ENCODE data around the gene GP2. TPM values are rescaled to one million over a fixed set of nuclear protein-coding genes. Genes with fewer than 3 reads are reported as not detected.

The GP2 gene
- total RNA-seq, 1 donor from 2014 or later = not detected

DNA sequence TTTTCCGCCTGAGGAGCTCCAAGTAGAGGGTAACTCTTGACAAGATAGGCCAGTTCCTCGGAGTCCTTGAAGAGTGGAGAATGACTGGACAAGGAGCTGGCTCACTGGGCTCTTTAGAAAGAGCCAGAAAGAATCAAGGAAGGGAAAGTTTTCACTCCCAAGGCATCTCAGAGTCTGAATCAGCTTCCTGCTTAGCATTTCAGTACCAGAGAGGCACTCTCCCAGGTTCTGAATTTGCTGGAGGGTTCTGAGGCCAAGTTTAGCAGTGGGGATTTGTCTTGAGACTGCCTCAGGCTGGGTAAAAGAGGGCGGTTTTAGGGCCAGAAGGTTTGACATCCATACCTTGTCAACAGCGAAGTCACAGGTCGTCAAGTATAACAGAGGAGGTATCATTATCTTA lies 25.5 kb downstream of the GP2 start:
- Mint-ChIP-seq H3K27ac (no peak overlapping the region), H3K4me3 (no peak overlapping the region), H3K27me3 (peaks cover 3% of the 10 kb centered on the region), H3K36me3 (ENCODE audit: low read depth) (no peaks in the 10 kb centered on the region), H3K9me3 (no peaks in the 10 kb centered on the region), H3K4me1 (no peaks in the 10 kb centered on the region)
- TF ChIP-seq, protein P1, sequence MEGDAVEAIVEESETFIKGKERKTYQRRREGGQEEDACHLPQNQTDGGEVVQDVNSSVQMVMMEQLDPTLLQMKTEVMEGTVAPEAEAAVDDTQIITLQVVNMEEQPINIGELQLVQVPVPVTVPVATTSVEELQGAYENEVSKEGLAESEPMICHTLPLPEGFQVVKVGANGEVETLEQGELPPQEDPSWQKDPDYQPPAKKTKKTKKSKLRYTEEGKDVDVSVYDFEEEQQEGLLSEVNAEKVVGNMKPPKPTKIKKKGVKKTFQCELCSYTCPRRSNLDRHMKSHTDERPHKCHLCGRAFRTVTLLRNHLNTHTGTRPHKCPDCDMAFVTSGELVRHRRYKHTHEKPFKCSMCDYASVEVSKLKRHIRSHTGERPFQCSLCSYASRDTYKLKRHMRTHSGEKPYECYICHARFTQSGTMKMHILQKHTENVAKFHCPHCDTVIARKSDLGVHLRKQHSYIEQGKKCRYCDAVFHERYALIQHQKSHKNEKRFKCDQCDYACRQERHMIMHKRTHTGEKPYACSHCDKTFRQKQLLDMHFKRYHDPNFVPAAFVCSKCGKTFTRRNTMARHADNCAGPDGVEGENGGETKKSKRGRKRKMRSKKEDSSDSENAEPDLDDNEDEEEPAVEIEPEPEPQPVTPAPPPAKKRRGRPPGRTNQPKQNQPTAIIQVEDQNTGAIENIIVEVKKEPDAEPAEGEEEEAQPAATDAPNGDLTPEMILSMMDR (IDR thresholded peaks at IDR 0.05) = no peak
- intact Hi-C loops (cut with micrococcal nuclease) = no loop called here
- POLR2A ChIA-PET = no interaction called here
- no peak for ATAC-seq (ENCODE audit: low read depth)
- CTCF ChIA-PET = interaction anchor here (1.0 kb wide), 1 partner anchor 394 kb away, joined by 4 read pairs; no protein-coding TSS in a partner anchor
- DNase-seq = no peak

DNA sequence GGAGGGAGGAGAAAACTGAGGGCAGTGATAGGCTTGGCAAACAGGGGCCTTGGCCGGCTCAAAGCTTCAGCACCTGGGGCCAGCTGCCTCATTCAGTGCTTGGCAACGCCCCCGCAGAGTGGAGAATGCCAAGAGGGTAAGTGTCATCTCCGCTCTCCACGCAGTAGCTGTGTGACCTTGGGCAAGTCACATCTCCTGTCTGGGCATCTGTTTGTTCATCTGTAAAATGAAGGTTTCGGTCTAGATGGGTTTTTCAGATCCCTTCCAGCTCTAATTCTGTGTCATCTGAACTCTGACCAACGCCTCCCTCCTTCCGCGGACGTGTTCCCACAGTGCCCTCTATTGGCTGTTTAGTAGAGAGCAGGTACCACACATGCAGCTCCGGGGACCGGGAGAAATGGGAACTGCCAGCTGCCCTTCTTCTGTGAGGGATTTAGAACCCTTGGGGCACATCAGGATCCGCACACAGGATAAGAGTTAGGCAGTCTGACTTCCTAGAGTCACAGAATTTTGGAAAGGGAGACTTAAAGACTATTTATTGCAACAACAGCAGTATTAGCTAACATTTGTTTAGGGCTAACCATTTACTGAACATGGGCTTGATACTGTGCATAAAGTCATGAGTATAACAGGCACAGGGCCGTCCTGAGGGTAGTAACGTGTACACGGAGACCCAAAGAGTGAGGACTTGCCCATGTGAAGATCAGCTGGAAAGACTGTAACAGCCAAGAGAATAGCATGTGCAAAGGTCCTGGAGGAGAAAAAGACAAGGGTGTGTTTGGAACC lies 26.8 kb downstream of the GP2 start:
- no peak for DNase-seq
- POLR2A ChIA-PET = no interaction called here
- intact Hi-C loops (cut with micrococcal nuclease) = no loop called here
- ATAC-seq (ENCODE audit: low read depth) = no peak
- H3K9me3 Mint-ChIP-seq = no peaks in the 10 kb centered on the region
- H3K27me3 Mint-ChIP-seq = no peaks in the 10 kb centered on the region
- TF ChIP-seq, protein P1 (IDR thresholded peaks at IDR 0.05) = no peak
- H3K4me3 Mint-ChIP-seq = no peak overlapping the region
- no peaks in the 10 kb centered on the region for H3K36me3 Mint-ChIP-seq (ENCODE audit: low read depth)
- no peak overlapping the region for H3K27ac Mint-ChIP-seq
- no peaks in the 10 kb centered on the region for H3K4me1 Mint-ChIP-seq
- CTCF ChIA-PET = interaction anchor here (1.0 to 1.1 kb wide), 2 partner anchors 391 to 393 kb away, joined by 3 to 10 read pairs; no protein-coding TSS in a partner anchor

DNA sequence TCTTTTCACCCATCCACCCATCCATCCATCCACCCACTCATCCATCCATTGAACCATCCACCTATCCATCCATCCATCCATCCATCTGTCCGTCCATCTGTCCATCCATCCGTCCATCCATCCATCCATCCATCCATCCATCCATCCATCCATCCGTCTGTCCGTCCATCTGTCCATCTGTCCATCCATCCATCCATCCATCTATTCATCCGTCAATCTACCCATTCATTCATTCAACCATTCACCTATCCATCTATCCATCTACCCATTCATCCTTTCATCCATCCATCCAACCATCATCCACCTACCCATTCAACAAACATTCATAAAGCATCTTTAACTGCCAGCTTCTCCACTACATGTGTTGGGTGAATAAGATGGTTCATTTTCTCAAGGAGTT lies 28.9 kb downstream of the GP2 start:
- DNase-seq = no peak
- no peak overlapping the region for H3K4me3 Mint-ChIP-seq
- no peaks in the 10 kb centered on the region for H3K36me3 Mint-ChIP-seq (ENCODE audit: low read depth)
- intact Hi-C loops (cut with micrococcal nuclease) = no loop called here
- ATAC-seq (ENCODE audit: low read depth) = no peak
- no peak overlapping the region for H3K27ac Mint-ChIP-seq
- CTCF ChIA-PET = interaction anchor here (1.3 kb wide), 1 partner anchor 9 kb away, joined by 3 read pairs; no protein-coding TSS in a partner anchor
- TF ChIP-seq, protein P1 (IDR thresholded peaks at IDR 0.05) = no peak
- POLR2A ChIA-PET = no interaction called here
- H3K9me3 Mint-ChIP-seq = no peaks in the 10 kb centered on the region
- H3K4me1 Mint-ChIP-seq = no peaks in the 10 kb centered on the region
- no peaks in the 10 kb centered on the region for H3K27me3 Mint-ChIP-seq

DNA sequence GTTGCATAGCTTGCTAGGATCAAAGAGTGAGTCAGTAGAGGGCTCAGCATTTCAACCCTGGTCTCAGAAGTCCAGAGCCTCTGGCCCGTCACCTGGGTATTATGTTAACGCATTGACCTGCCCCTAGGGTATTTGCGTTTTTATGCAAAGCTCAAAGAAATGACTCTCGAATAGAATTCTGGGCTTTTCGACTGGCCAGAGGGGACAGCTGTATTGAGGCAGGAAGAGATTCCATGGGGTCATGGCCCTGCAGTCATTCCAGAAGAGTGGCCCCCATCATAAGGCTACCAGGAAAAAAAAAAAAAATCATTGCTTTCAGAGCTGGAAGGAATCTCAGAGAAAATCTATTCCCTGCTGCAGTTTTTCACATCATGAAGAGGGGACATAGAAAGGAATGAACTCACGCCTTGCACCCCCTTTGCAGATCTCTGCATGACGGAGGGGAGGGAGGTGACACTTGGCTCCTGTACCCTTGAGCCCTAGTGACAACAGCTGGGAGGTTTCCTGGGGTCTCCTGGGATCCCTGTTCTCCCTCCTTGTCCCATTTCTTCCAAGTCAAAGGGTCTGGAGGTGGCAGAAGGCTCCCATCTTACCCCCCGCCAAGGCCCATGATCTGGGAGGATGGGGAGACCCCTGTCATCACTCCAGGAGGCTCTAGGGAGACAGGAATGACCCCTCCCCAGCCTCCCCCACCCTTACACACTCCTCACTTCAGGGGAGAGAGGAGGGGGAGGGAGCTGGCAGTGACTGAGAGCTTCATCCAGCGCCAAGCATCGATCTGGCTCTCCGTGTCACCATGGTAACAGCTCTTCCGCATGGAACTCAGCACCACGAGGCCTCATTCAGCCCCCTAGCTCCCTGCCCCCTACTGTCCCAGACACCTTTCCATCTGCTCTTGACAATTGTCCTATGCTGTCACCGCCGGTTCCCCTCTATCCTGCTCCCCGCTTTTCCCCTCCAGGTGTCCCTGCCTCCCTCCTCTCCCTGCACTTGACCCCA lies 35.8 kb downstream of the GP2 start:
- Mint-ChIP-seq H3K4me3 (no peak overlapping the region), H3K27me3 (peaks cover 6% of the 10 kb centered on the region), H3K36me3 (ENCODE audit: low read depth) (no peaks in the 10 kb centered on the region), H3K9me3 (no peaks in the 10 kb centered on the region), H3K4me1 (no peaks in the 10 kb centered on the region), H3K27ac (no peak overlapping the region)
- TF ChIP-seq, protein P1 (IDR thresholded peaks at IDR 0.05) = no peak
- ChIA-PET CTCF (no interaction called here), POLR2A (no interaction called here)
- DNase-seq (no peak), ATAC-seq (ENCODE audit: low read depth) (no peak)
- intact Hi-C loops (cut with micrococcal nuclease) = no loop called here

DNA sequence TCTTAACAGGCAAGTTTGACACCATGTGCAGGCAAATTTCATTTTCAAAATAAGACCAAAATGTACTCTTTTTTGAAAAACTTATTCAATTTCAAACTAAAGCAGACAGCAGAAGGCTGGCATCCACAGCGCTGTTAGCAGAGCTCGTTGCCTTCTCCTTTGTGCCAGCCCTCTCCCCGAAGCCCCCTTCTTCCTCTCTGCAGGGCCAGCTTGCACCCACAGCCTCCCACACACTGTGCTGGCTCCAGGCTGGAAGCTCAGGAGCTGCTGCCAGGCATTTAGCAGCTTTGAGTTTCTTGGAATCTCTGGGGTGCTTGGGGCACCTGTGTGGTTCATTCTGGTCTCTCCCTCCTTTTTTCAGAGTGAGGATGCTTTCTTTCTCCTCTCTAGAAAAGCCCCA lies 37.7 kb downstream of the GP2 start:
- CTCF ChIA-PET = interaction anchor here (1.4 kb wide), 1 partner anchor 9 kb away, joined by 3 read pairs; no protein-coding TSS in a partner anchor
- ATAC-seq (ENCODE audit: low read depth) (no peak), DNase-seq (no peak)
- TF ChIP-seq, protein P1 (IDR thresholded peaks at IDR 0.05) = no peak
- Mint-ChIP-seq H3K27ac (no peak overlapping the region), H3K4me1 (no peaks in the 10 kb centered on the region), H3K9me3 (no peaks in the 10 kb centered on the region), H3K27me3 (peaks cover 6% of the 10 kb centered on the region), H3K4me3 (no peak overlapping the region), H3K36me3 (ENCODE audit: low read depth) (no peaks in the 10 kb centered on the region)
- POLR2A ChIA-PET = no interaction called here
- intact Hi-C loops (cut with micrococcal nuclease) = no loop called here

All from activated B cell treated with CpG ODN at 0.5 μM for 24 hours (primary cell).